H1 (cell line): ENCODE results near the gene PPP2R2C. TPM values are rescaled to one million over a fixed set of nuclear protein-coding genes. Genes with fewer than 3 reads are reported as not detected.

Source experiments
- CTCF ChIA-PET: fragments of 300-600 bp; sonication (Branson Sonifier 250); formaldehyde crosslinking; loops from one replicate; lab custom pipeline; 2021; ENCODE audit not compliant: partially characterized antibody; lab: Charles Lee
- POLR2A ChIA-PET: fragments of 300-600 bp; sonication (Branson Sonifier 250); formaldehyde crosslinking; loops from one replicate; lab custom pipeline; 2021; ENCODE audit warnings: inconsistent platforms; ENCODE audit not compliant: partially characterized antibody; lab: Charles Lee
- DNase-seq, 2 experiments: peaks; one replicate each; pipeline versions ENCODE4 v3.0.0 to v3.0.0-alpha.2; 2010 to 2022; ENCODE audit warnings: low spot score in 2 of 2, low read depth in 1 of 2, mixed read lengths in 1 of 2
- FAIRE-seq: peaks from 2 replicates; lab custom pipeline; 2011; peaks lifted over from hg19 to GRCh38; lab: Jason Lieb, UNC
- H2AFZ ChIP-seq: 2 replicates; pipeline ENCODE4 v1.8.1; 2012; ENCODE audit warnings: low read length, inconsistent platforms
- H2AK5ac ChIP-seq: 2 replicates; pipeline ENCODE4 v1.6.1; 2013; ENCODE audit warnings: low read depth, low read length
- H2BK120ac ChIP-seq: replicated peaks from 2 replicates; pipeline ENCODE3; 2013; ENCODE audit warnings: low read depth, low read length, inconsistent platforms
- H2BK12ac ChIP-seq: 2 replicates; pipeline ENCODE4 v1.6.1; 2013; ENCODE audit warnings: low read depth, low read length
- H2BK15ac ChIP-seq: 2 replicates; pipeline ENCODE4 v1.6.1; 2013; ENCODE audit warnings: low read length
- H2BK20ac ChIP-seq: 2 replicates; pipeline ENCODE4 v1.6.1; 2013; ENCODE audit warnings: low read length
- H2BK5ac ChIP-seq: 2 replicates; pipeline ENCODE4 v1.6.1; 2013; ENCODE audit warnings: low read depth, low read length
- H3K14ac ChIP-seq: 2 replicates; pipeline ENCODE4 v1.6.1; 2013; ENCODE audit warnings: inconsistent platforms; ENCODE audit not compliant: insufficient read length
- H3K18ac ChIP-seq: 2 replicates; pipeline ENCODE4 v1.6.1; 2013; ENCODE audit warnings: low read length; ENCODE audit errors: extremely low read depth
- H3K23ac ChIP-seq: 2 replicates; pipeline ENCODE4 v1.6.1; 2013; ENCODE audit warnings: inconsistent platforms; ENCODE audit not compliant: insufficient read length
- H3K23me2 ChIP-seq: 2 replicates; pipeline ENCODE4 v1.6.1; 2013; ENCODE audit warnings: low read depth, low read length
- H3K27ac ChIP-seq: 2 replicates; pipeline ENCODE4 v1.6.1; 2011; ENCODE audit warnings: low read depth, low read length, inconsistent platforms
- H3K27me3 ChIP-seq, 4 experiments: replicated peaks in 1 of 4; 1 replicate in 1 of 4; 2 replicates in 3 of 4; pipeline versions ENCODE4 v1.6.1 to v1.8.1; 2011 to 2013; ENCODE audit warnings: low read length in 3 of 4, mild to moderate bottlenecking in 3 of 4, inconsistent platforms in 2 of 4, mixed read lengths in 2 of 4, moderate library complexity in 1 of 4; ENCODE audit not compliant: control insufficient read depth in 3 of 4, insufficient read depth in 3 of 4; ENCODE audit errors: extremely low read depth in 1 of 4
- H3K36me3 ChIP-seq, 4 experiments: 2 replicates each; pipeline versions ENCODE4 v1.6.1 to v1.8.1; 2011 to 2013; ENCODE audit warnings: mild to moderate bottlenecking in 4 of 4, low read length in 3 of 4, moderate library complexity in 2 of 4, control low read depth in 1 of 4, inconsistent platforms in 1 of 4; ENCODE audit not compliant: insufficient read depth in 4 of 4, control insufficient read depth in 2 of 4
- H3K4ac ChIP-seq: replicated peaks from 2 replicates; pipeline ENCODE3; 2013; ENCODE audit warnings: low read length, low read depth, mixed read lengths, inconsistent platforms; ENCODE audit not compliant: insufficient read length
- H3K4me1 ChIP-seq, 4 experiments: replicated peaks in 1 of 4; 1 replicate in 1 of 4; 2 replicates in 3 of 4; pipeline versions ENCODE4 v1.6.1 to v1.8.1; 2011 to 2013; ENCODE audit warnings: low read length in 3 of 4, inconsistent platforms in 2 of 4, mixed read lengths in 1 of 4; ENCODE audit not compliant: insufficient read depth in 4 of 4, control insufficient read depth in 3 of 4
- H3K4me2 ChIP-seq, 2 experiments: 2 replicates each; pipeline versions ENCODE4 v1.6.1 to v1.8.1; 2011 to 2013; ENCODE audit warnings: low read depth in 2 of 2, low read length in 2 of 2, control low read depth in 1 of 2, inconsistent platforms in 1 of 2, mild to moderate bottlenecking in 1 of 2; ENCODE audit not compliant: insufficient read depth in 1 of 2
- H3K4me3 ChIP-seq, 4 experiments: fragments of 200-600, 300-600 bp in 1 of 4; sonication (generic), shearing (Covaris generic), sonication (Bioruptor Twin) in 1 of 4; 2 replicates each; pipeline versions ENCODE4 v1.5.1 to v1.8.1; 2011 to 2016; ENCODE audit warnings: low read length in 4 of 4, low read depth in 3 of 4, control low read depth in 2 of 4, inconsistent platforms in 2 of 4, mild to moderate bottlenecking in 2 of 4, mixed read lengths in 1 of 4, moderate library complexity in 1 of 4; ENCODE audit not compliant: insufficient read depth in 2 of 4; ENCODE audit errors: extremely low read depth in 1 of 4
- H3K56ac ChIP-seq: replicated peaks from 2 replicates; pipeline ENCODE3; 2013; ENCODE audit warnings: low read depth, mild to moderate bottlenecking, mixed read lengths, low read length, inconsistent platforms; ENCODE audit not compliant: insufficient read length
- H3K79me1 ChIP-seq: 2 replicates; pipeline ENCODE4 v1.6.1; 2013; ENCODE audit warnings: low read depth, low read length, control low read depth
- H3K79me2 ChIP-seq, 2 experiments: 2 replicates each; pipeline versions ENCODE4 v1.6.1 to v1.8.1; 2012 to 2013; ENCODE audit warnings: low read length in 2 of 2, mild to moderate bottlenecking in 2 of 2, inconsistent platforms in 1 of 2; ENCODE audit not compliant: insufficient read depth in 2 of 2, control insufficient read depth in 1 of 2
- H3K9ac ChIP-seq, 4 experiments: replicated peaks in 1 of 4; 1 replicate in 1 of 4; 2 replicates in 3 of 4; pipeline versions ENCODE4 v1.6.1 to v1.8.1; 2011 to 2013; ENCODE audit warnings: low read depth in 3 of 4, low read length in 3 of 4, control low read depth in 2 of 4, mild to moderate bottlenecking in 2 of 4, moderate library complexity in 2 of 4, inconsistent platforms in 1 of 4; ENCODE audit errors: extremely low read depth in 1 of 4
- H3K9me3 ChIP-seq, 2 experiments: 2 replicates each; pipeline versions ENCODE4 v1.6.1 to v1.8.1; 2012 to 2013; ENCODE audit warnings: mild to moderate bottlenecking in 2 of 2, moderate library complexity in 2 of 2, control low read depth in 1 of 2, inconsistent platforms in 1 of 2, low read depth in 1 of 2, low read length in 1 of 2, mixed read lengths in 1 of 2; ENCODE audit not compliant: insufficient read depth in 2 of 2
- H4K20me1 ChIP-seq, 2 experiments: replicated peaks in 1 of 2; 2 replicates each; pipeline versions ENCODE3 to v1.8.1; 2011 to 2013; ENCODE audit warnings: inconsistent platforms in 2 of 2, low read length in 2 of 2, mild to moderate bottlenecking in 1 of 2; ENCODE audit not compliant: insufficient read depth in 2 of 2, control insufficient read depth in 1 of 2
- H4K5ac ChIP-seq: 2 replicates; pipeline ENCODE4 v1.6.1; 2013; ENCODE audit warnings: low read length, low read depth, mixed read lengths, inconsistent platforms; ENCODE audit not compliant: insufficient read length
- H4K8ac ChIP-seq: 2 replicates; pipeline ENCODE4 v1.8.0; 2013; ENCODE audit warnings: mild to moderate bottlenecking, moderate library complexity, low read length, inconsistent platforms; ENCODE audit not compliant: insufficient read depth; ENCODE audit errors: extremely low read depth
- H4K91ac ChIP-seq: replicated peaks from 2 replicates; pipeline ENCODE3; 2013; ENCODE audit warnings: low read length, mixed read lengths, inconsistent platforms; ENCODE audit not compliant: insufficient read length
- JUND ChIP-seq: IDR thresholded peaks from 2 replicates; pipeline ENCODE4 v1.6.1; 2011; ENCODE audit warnings: mild to moderate bottlenecking, improper control_type of control experiment, low read length
- POU5F1 ChIP-seq: IDR thresholded peaks from 2 replicates; pipeline ENCODE4 v1.6.1; 2011; ENCODE audit warnings: low read depth, mild to moderate bottlenecking, low read length, moderate library complexity
- SRF ChIP-seq: IDR thresholded peaks from 2 replicates; pipeline ENCODE4 v1.6.1; 2011; ENCODE audit warnings: mild to moderate bottlenecking, low read depth, low read length, moderate library complexity
- WGBS, 2 experiments: shearing (Covaris generic) in 1 of 2; methylation state at CpG; one replicate each; pipeline versions ENCODE4 v1.1.6 to v1.1.7; 2013 to 2015; ENCODE audit warnings: low lambda C conversion rate in 2 of 2, mixed read lengths in 2 of 2, inconsistent platforms in 1 of 2, low coverage in 1 of 2, missing lambda C conversion rate in 1 of 2; ENCODE audit not compliant: insufficient replicate concordance in 2 of 2, insufficient coverage in 1 of 2, insufficient read length in 1 of 2; ENCODE audit errors: extremely low coverage in 1 of 2, missing lambda C conversion rate in 1 of 2; 5-methylcytosine and 5-hydroxymethylcytosine counted together
- polyA plus RNA-seq, 7 experiments: library from polyadenylated mRNA; depleted of rRNA in 3 of 7; stranded (reverse) in 5 of 7; unstranded in 2 of 7; fragments of >200 nt in 5 of 7; fragments of 200-250 nt in 2 of 7; gene quantifications; 1 replicate in 5 of 7; 2 replicates in 1 of 7; 4 replicates in 1 of 7; pipeline versions ENCODE4 v1.2.1 to v1.2.3, GENCODE V29; 2011 to 2013; ENCODE audit warnings: missing spikeins in 2 of 7, mixed read lengths in 2 of 7
- total RNA-seq: library from RNA; stranded (reverse); fragmentation: NEBNext Ultra II Directional; extraction: Animal tissue kit (Norgen Biotek cat#: 25700); gene quantifications from 2 replicates; pipeline ENCODE4 v1.2.1, GENCODE V29; 2021

The PPP2R2C gene
- total and polyA plus RNA-seq, 2 of the 8 experiments (the other 6 are each of a cell fraction or from before 2014, with no cell fraction given): 6.4 TPM

DNA sequence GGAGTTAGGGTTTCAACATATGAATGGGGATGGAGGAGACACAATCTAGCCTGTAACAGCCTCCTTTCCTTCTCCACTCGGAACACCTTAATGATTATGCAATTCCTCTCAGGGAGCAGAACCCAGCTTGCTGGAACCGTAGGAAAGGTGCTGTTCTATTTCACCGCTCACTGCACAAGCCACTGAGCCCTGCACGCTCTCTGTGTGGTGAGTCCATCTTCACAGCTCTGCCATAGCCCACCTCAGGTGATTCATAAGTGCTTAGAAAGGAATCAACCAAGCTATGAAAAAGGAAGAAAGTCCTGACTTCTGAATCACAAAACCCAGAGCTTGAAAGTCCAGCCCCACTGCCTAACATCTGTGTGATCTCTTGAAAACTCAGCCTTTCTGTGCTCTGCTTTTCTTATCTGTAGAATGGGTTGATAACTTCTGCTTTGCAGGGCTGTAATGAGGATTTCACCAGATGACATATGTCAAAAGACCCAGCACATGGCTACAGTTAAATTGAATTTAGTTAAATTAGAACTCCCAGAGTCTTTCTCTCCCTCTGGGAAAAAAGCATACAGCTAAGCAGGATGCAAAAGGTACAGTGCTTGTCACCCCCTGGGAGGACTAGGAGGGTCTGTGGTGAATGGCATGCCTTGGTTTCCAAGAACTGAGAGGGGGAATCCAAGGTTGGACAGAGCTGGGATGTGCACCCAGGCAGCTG, 111.2 kb downstream of the PPP2R2C start:
- Histone ChIP-seq H3K4me1 (peaks cover 0 to 1% (median 0%) of the 10 kb centered on the region in 4 experiments; a peak in 1 of 7 replicates), H3K23ac (no peak overlapping the region), H3K56ac (no peak overlapping the region), H2BK15ac (no peak overlapping the region), H2AK5ac (no peak overlapping the region), H3K9ac (no peak overlapping the region), H3K36me3 (no peaks in the 10 kb centered on the region), H3K23me2 (no peaks in the 10 kb centered on the region), H3K14ac (no peak overlapping the region), H4K20me1 (peaks cover 0 to 9% of the 10 kb centered on the region in 2 experiments), H3K79me1 (no peaks in the 10 kb centered on the region), H3K4me3 (no peak overlapping the region), H2BK12ac (no peak overlapping the region), H2BK120ac (no peak overlapping the region), H4K5ac (no peak overlapping the region), H3K27ac (no peak overlapping the region), H3K9me3 (no peaks in the 10 kb centered on the region), H2BK20ac (no peak overlapping the region), H3K4ac (no peak overlapping the region), H3K79me2 (no peaks in the 10 kb centered on the region), H2BK5ac (no peak overlapping the region), H4K8ac (no peak overlapping the region), H4K91ac (no peak overlapping the region), H3K27me3 (0 out of 7 replicates have a peak, but pooled peaks cover 0 to 2% (median 0%) of the 10 kb centered on the region in 4 experiments), H2AFZ (no peak overlapping the region), H3K18ac (no peak overlapping the region), H3K4me2 (no peak overlapping the region)
- ChIA-PET CTCF (interaction anchor here (0.7 to 7.3 kb wide), 17 partner anchors 10 to 189 kb away, joined by 3 to 72 read pairs (median 5); no protein-coding TSS in a partner anchor), POLR2A (no interaction called here)
- WGBS, 2 experiments: 92% methylated on average over 4 of the region's 4 CpGs; no CpG with 5 or more reads in 1 of the 2 experiments
- no peak for DNase-seq
- FAIRE-seq: no peak
- TF ChIP-seq POU5F1 (no peak), JUND (no peak), SRF (no peak)
